NOMO-1 (cell line): ENCODE measurements around the gene ZHX3.
A peak's percentile ranks its signal among the peaks of the same experiment; 100 is the strongest.
"Not testable (repeated sequence)": the region's sequence is repeated elsewhere in the genome, so short reads cannot be mapped to it uniquely, and the experiment has no call there.

ENCODE experiments used
- DNase-seq, 2 experiments: peaks; one replicate each; lab custom pipeline; 2025; ENCODE audit not compliant: unreplicated experiment in 2 of 2; lab: John Stamatoyannopoulos, UW

Gene ZHX3

GRCh38 chr20:41264819-41265218 lies 52.7 kb downstream of the ZHX3 start:
- DNase-seq = no peak

GRCh38 chr20:41261790-41262717 lies 55.5 kb downstream of the ZHX3 start:
- no peak for DNase-seq

GRCh38 chr20:41261260-41261659 lies 56.3 kb downstream of the ZHX3 start:
- DNase-seq = no peak

GRCh38 chr20:41260734-41261220 lies 56.8 kb downstream of the ZHX3 start:
- no peak for DNase-seq

- no peak for DNase-seq
These were observed 58.2 kb downstream of the ZHX3 start for GRCh38 chr20:41259309-41259708.

- no peak for DNase-seq
These were observed 59.1 kb downstream of the ZHX3 start for GRCh38 chr20:41258474-41258873.

GRCh38 chr20:41256516-41256915 lies 61.0 kb downstream of the ZHX3 start:
- DNase-seq = no peak

GRCh38 chr20:41255655-41256054 lies 61.9 kb downstream of the ZHX3 start:
- no peak for DNase-seq

GRCh38 chr20:41249411-41250281 lies 67.9 kb downstream of the ZHX3 start:
- peak; percentile 73 for DNase-seq

GRCh38 chr20:41248368-41249024 lies 69.0 kb downstream of the ZHX3 start:
- no peak for DNase-seq

- no peak for DNase-seq
These were observed 69.8 kb downstream of the ZHX3 start for GRCh38 chr20:41247523-41248367.

- no peak for DNase-seq
These were observed 72.3 kb downstream of the ZHX3 start for GRCh38 chr20:41245086-41245707.

- no peak for DNase-seq
These were observed 74.7 kb downstream of the ZHX3 start for GRCh38 chr20:41242807-41243206.

- DNase-seq = no peak
These were observed 75.2 kb downstream of the ZHX3 start for GRCh38 chr20:41242352-41242751.

- DNase-seq = not testable (repeated sequence)
These were observed 80.3 kb downstream of the ZHX3 start for GRCh38 chr20:41237233-41237632.

GRCh38 chr20:41236818-41237217 lies 80.7 kb downstream of the ZHX3 start:
- not testable (repeated sequence) for DNase-seq

GRCh38 chr20:41234546-41234945 lies 83.0 kb downstream of the ZHX3 start:
- no peak for DNase-seq

GRCh38 chr20:41234041-41234440 lies 83.5 kb downstream of the ZHX3 start:
- DNase-seq = no peak
